Stimulated activated effector memory CD8-positive, alpha-beta T cell treated with anti-CD3 and anti-CD28 coated beads, Interleukin-12 subunit alpha, Interleukin-12 subunit beta, amount 100 ng/mL, for 72 hours (primary cell): ENCODE data around the gene TMEM271.
"Not testable (repeated sequence)": the region's sequence is repeated elsewhere in the genome, so short reads cannot be mapped to it uniquely, and the experiment has no call there.

Experiments used
- ATAC-seq: fragments of 150-1000 bp; cut with Tn5 transposase; 2 replicates; pipeline ENCODE4 v1.10.0; 2021
- DNase-seq, 2 donors: peaks; one replicate each; pipeline ENCODE4 v3.0.0; 2021 to 2022; ENCODE audit warnings: low spot score in 2 of 2
- H3K27ac Mint-ChIP-seq: one replicate; pipeline ENCODE4 v1.8.0; 2022; ENCODE audit warnings: mild to moderate bottlenecking, mixed read lengths
- H3K36me3 Mint-ChIP-seq: one replicate; pipeline ENCODE4 v1.8.0; 2022; ENCODE audit warnings: mild to moderate bottlenecking, mixed read lengths
- H3K4me1 Mint-ChIP-seq: one replicate; pipeline ENCODE4 v1.8.0; 2022; ENCODE audit warnings: mixed read lengths
- H3K4me3 Mint-ChIP-seq: one replicate; pipeline ENCODE4 v1.8.0; 2022; ENCODE audit warnings: mild to moderate bottlenecking, mixed read lengths
- H3K9me3 Mint-ChIP-seq: one replicate; pipeline ENCODE4 v1.8.0; 2022; ENCODE audit warnings: mixed read lengths

Gene TMEM271

DNA sequence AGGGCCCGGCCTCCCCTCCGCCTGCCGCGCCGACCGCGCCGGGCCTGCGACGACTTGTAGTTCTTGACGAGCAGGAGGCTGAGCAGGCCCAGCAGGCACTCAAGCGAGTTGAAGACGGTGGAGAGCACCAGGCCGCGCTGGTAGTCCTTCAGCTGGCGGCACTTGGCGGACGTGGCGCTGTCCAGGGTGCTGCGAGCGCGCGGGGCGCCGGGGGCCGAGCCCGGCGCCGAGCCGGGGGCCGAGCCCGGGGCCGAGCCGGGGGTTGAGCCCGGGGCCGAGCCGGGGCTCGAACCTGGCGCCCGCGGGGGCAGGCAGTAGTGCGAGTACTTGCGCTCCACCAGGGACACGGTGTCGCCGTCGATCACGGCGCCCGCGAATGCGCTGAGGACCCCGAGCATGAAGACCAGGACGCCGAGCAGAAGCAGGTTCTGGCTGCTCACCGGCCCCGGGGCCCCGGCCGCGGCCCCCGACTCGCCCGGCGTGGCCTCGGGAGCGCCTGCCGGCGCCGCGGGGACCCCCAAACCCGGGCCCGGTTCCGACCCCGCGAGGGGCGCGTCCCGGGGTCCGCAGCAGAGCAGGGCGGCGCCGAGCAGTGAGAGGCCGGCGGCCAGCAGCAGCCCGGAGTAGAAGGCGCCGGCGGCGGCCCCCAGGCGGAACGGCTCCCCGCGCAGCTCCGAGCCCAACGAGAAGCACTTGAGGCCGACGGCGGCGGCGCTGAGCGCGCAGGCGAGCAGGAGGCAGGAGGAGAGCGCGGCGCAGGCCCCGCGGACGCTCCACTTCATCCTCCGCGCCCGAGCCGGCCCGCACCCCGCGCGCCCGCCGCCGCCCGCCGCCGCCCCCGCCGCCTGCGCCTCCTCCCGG is 584 bp downstream of the TMEM271 start:
- DNase-seq (no peak), ATAC-seq (no peak)
- Mint-ChIP-seq H3K9me3 (no peaks in the 10 kb centered on the region), H3K36me3 (no peaks in the 10 kb centered on the region), H3K4me1 (peaks cover 12% of the 10 kb centered on the region), H3K27ac (no peak overlapping the region), H3K4me3 (no peak overlapping the region)

DNA sequence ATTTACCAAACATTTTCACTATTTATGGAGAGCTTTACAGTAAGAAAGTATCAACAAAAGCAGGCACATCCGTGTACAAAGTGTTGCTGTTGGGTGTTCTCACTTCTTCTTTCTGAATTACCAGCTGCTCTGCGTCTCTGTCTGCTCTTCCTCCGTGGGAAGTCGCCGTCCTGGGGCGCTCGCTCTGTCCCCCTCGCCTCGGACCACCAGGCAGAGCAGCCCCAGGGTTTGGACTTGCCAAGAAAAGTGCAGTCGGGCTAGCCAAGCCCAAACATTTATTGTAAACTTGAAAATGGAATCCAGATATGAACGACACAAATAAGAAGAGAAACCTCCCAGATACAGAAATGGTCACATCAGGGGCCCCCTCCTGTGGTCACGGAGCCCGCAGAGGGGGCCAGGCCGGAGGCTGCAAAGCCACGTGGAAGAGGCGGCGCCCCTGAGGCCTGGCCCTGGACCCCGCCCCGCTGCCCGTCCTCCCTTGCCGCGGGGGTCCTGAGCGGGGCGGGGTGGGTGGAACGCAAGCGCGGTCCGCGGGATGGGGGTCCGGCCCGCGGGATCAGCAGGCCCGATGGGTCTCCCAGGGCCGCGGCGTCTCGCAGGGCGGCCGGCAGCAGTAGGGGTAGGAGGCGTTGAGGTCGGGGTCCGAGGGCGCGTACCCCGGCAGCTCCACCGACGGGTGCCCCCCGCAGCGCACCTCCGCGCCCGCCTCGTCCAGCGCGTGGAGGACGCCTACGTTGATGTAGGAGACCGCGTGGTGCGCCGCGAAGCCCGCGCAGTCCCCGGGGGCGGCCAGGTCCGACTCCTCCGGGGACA is 1.5 kb downstream of the TMEM271 start:
- ATAC-seq, result no peak
- no peaks in the 10 kb centered on the region for H3K36me3 Mint-ChIP-seq
- H3K4me1 Mint-ChIP-seq, result peaks cover 6% of the 10 kb centered on the region
- no peak for DNase-seq
- H3K4me3 Mint-ChIP-seq, result no peak overlapping the region
- no peak overlapping the region for H3K27ac Mint-ChIP-seq
- no peaks in the 10 kb centered on the region for H3K9me3 Mint-ChIP-seq

DNA sequence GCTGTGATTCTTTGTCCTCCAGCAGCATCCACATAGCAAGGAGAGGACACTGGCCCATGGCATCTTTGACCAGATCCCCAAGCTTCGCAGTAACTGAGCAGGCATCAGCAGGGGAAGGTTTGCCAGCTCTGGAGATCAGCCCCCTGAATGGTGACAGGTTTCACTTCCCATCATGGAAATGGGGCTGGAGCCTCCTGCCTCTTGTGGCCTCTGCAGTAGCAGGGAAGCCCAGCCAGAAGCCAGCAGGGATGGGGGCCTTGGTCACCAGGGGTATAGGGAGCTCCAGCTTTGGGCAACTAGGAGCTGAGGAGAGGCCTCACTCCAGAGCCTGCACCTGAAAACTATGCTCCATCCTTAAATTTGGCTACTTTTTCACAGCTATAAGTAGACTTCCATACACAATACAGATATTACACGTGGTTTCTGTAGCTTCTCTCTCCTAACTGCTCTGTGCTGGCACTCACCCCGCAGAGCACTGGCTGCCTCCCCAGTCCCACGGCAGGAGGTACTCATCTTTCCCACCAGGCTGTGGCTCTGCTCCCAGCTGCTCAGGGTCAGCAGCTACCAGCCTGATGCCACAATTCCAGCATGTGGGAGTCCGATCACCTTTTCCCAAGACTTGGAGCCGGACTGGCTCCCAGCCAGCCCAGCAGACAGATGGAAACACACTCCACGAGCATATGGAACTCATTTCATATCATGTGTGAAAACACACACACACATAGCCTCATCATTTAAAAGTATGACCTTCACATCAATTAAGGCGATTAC is 2.8 kb downstream of the TMEM271 start:
- H3K27ac Mint-ChIP-seq, result no peak overlapping the region
- DNase-seq (no peak), ATAC-seq (no peak)
- peaks cover 6% of the 10 kb centered on the region for H3K4me1 Mint-ChIP-seq
- no peaks in the 10 kb centered on the region for H3K36me3 Mint-ChIP-seq
- no peak overlapping the region for H3K4me3 Mint-ChIP-seq
- no peaks in the 10 kb centered on the region for H3K9me3 Mint-ChIP-seq

GRCh38 chr4:572594-572993 is 3.5 kb downstream of the TMEM271 start:
- peaks cover 6% of the 10 kb centered on the region for H3K4me1 Mint-ChIP-seq
- no peak overlapping the region for H3K4me3 Mint-ChIP-seq
- ATAC-seq, result no peak
- H3K36me3 Mint-ChIP-seq, result no peaks in the 10 kb centered on the region
- no peak overlapping the region for H3K27ac Mint-ChIP-seq
- DNase-seq, result no peak
- H3K9me3 Mint-ChIP-seq, result no peaks in the 10 kb centered on the region

GRCh38 chr4:571838-572572 is 4.1 kb downstream of the TMEM271 start:
- no peak overlapping the region for H3K4me3 Mint-ChIP-seq
- DNase-seq (no peak), ATAC-seq (no peak)
- H3K4me1 Mint-ChIP-seq, result peaks cover 2% of the 10 kb centered on the region
- no peak overlapping the region for H3K27ac Mint-ChIP-seq
- H3K9me3 Mint-ChIP-seq, result no peaks in the 10 kb centered on the region
- H3K36me3 Mint-ChIP-seq, result no peaks in the 10 kb centered on the region

GRCh38 chr4:570754-571153 is 5.3 kb downstream of the TMEM271 start:
- H3K4me1 Mint-ChIP-seq, result no peaks in the 10 kb centered on the region
- no peaks in the 10 kb centered on the region for H3K36me3 Mint-ChIP-seq
- H3K4me3 Mint-ChIP-seq, result no peak overlapping the region
- ATAC-seq (no peak), DNase-seq (no peak)
- H3K9me3 Mint-ChIP-seq, result no peaks in the 10 kb centered on the region
- H3K27ac Mint-ChIP-seq, result no peak overlapping the region

DNA sequence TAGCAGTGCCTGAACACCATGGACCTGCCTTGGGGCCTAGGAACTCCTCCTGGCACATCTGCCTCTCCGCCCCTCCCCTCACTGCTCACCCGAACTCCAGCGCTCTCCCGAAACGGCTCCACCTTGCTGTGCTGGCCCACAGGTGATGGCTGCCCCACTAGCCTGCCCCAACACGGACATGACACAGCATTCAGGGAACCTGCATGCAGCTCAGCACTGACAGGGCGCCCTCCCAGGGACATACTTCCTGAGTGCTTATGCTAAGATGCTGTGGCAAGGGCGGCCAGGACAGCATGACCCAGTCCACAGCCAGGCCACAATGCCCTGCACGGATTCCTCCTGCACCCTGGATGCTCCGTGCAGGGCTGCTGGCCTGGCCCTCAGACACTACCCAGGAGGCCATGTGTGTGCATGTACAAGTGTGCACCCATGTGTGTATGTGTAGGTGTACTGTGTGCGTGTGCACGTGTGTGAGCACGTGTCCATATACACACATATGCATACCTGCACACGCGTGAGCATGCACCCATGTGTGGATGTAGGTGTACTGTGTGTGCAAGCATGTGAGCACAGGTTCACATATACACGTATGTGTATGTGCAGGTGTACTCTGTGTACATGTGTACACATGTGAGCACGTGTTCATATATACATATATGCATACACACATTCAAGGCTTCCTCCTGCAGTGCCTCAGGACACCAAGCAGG is 6.0 kb downstream of the TMEM271 start:
- ATAC-seq, result no peak
- H3K4me3 Mint-ChIP-seq, result no peak overlapping the region
- no peaks in the 10 kb centered on the region for H3K9me3 Mint-ChIP-seq
- H3K36me3 Mint-ChIP-seq, result no peaks in the 10 kb centered on the region
- H3K4me1 Mint-ChIP-seq, result no peaks in the 10 kb centered on the region
- no peak for DNase-seq
- no peak overlapping the region for H3K27ac Mint-ChIP-seq

DNA sequence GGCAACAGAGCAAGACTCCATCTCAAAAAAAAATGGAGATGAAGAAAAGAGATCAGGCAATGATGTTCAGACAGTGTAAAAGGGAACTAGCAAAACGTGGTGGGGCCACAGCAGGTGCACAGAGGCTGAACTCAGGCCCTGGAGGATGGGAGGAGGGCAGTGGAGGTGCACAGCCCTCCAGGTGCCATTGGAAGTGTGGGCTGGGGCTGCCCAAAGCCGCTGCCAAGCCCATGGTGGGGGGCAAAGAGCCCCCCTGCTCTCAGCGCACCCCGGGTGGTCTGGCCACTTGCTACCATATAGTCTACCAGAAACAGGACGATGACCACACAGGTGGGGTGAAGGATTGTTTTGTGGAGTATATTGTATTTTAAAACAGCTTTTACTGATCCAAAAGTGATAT is 7.1 kb downstream of the TMEM271 start:
- H3K36me3 Mint-ChIP-seq, result no peaks in the 10 kb centered on the region
- no peaks in the 10 kb centered on the region for H3K4me1 Mint-ChIP-seq
- DNase-seq, result no peak
- H3K4me3 Mint-ChIP-seq, result no peak overlapping the region
- no peak for ATAC-seq
- H3K9me3 Mint-ChIP-seq, result no peaks in the 10 kb centered on the region
- H3K27ac Mint-ChIP-seq, result no peak overlapping the region

GRCh38 chr4:568351-568652 is 7.8 kb downstream of the TMEM271 start:
- ATAC-seq, result no peak

GRCh38 chr4:567457-568350 is 8.4 kb downstream of the TMEM271 start:
- Mint-ChIP-seq H3K9me3 (no peaks in the 10 kb centered on the region), H3K4me1 (no peaks in the 10 kb centered on the region), H3K4me3 (no peak overlapping the region), H3K36me3 (no peaks in the 10 kb centered on the region), H3K27ac (no peak overlapping the region)
- DNase-seq (no peak), ATAC-seq (no peak)

More at GRCh38 chr4:568351-568652, 7.8 kb downstream of the TMEM271 start:
- H3K36me3 Mint-ChIP-seq, result no peaks in the 10 kb centered on the region
- no peak for DNase-seq
- no peak overlapping the region for H3K4me3 Mint-ChIP-seq
- H3K4me1 Mint-ChIP-seq, result no peaks in the 10 kb centered on the region
- no peaks in the 10 kb centered on the region for H3K9me3 Mint-ChIP-seq
- H3K27ac Mint-ChIP-seq, result no peak overlapping the region

DNA sequence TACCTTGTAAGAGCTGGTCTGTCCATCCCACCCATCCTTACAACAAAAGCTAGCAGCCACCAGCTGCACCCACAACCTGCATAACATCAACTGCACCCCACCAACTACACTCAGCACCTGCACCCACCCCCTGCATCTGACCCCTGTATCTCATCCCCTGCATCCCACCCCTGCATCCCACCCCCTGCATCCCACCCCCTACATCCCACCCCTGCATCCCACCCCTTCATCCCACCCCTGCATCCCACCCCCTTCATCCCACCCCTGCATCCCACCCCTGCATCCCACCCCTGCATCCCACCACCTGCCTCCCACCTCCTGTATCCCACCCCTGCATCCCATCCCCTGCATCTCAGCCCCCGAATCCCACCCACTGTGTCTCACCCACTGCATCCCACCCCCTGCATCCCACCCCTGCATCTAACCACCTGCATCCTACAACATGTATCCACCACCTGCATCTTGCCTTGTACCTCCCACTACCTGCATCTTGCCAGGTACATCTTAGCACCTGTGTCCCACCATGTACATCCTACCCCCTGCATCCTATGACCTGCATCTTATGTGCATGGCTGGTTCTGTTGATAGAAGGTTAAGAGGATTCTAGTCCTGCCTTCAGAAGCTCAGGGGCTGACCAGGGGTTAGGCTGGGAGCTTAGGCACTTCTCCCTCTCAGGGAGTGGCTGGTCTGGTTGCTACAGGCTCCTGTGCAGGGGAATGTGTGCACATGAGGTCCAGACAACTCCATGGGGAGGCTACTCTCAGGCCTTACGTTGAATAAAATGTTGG is 9.4 kb downstream of the TMEM271 start:
- DNase-seq (no peak), ATAC-seq (no peak)
- Mint-ChIP-seq H3K4me1 (no peaks in the 10 kb centered on the region), H3K36me3 (no peaks in the 10 kb centered on the region), H3K27ac (no peak overlapping the region), H3K9me3 (no peaks in the 10 kb centered on the region), H3K4me3 (no peak overlapping the region)

GRCh38 chr4:566035-566434 is 10.1 kb downstream of the TMEM271 start:
- DNase-seq, result no peak
- Mint-ChIP-seq H3K36me3 (no peaks in the 10 kb centered on the region), H3K4me3 (no peak overlapping the region), H3K27ac (no peak overlapping the region), H3K4me1 (no peaks in the 10 kb centered on the region), H3K9me3 (no peaks in the 10 kb centered on the region)
- no peak for ATAC-seq

GRCh38 chr4:565614-566013 is 10.5 kb downstream of the TMEM271 start:
- H3K4me1 Mint-ChIP-seq, H3K9me3 Mint-ChIP-seq, DNase-seq, ATAC-seq, H3K4me3 Mint-ChIP-seq, H3K36me3 Mint-ChIP-seq, H3K27ac Mint-ChIP-seq: not testable (repeated sequence)
